GM12891 (cell line): Measurements from ENCODE around the gene PREX1.

ENCODE experiments used
- PAX5 ChIP-seq: IDR thresholded peaks from 2 replicates; pipeline ENCODE4 v1.6.1; 2011; ENCODE audit warnings: low read length, moderate library complexity, mild to moderate bottlenecking; ENCODE audit not compliant: insufficient read depth, severe bottlenecking
- POLR2A ChIP-seq: IDR thresholded peaks from 2 replicates; pipeline ENCODE4 v1.6.1; 2011; ENCODE audit warnings: low read depth, low read length, control low read depth
- POLR2AphosphoS5 ChIP-seq: IDR thresholded peaks from 2 replicates; pipeline ENCODE4 v1.6.1; 2011; ENCODE audit warnings: low read depth, low read length, control low read depth
- POU2F2 ChIP-seq: IDR thresholded peaks from 2 replicates; pipeline ENCODE4 v1.6.1; 2011; ENCODE audit warnings: low read depth, mild to moderate bottlenecking, control low read depth, low read length, moderate library complexity
- SPI1 ChIP-seq: IDR thresholded peaks from 2 replicates; pipeline ENCODE4 v1.6.1; 2011; ENCODE audit warnings: low read depth, low read length, control low read depth
- TAF1 ChIP-seq: IDR thresholded peaks from 2 replicates; pipeline ENCODE4 v1.6.1; 2011; ENCODE audit warnings: low read depth, low read length, control low read depth

GRCh38 chr20:48781634-48782033 is 46.2 kb downstream of the PREX1 start:
- TF ChIP-seq TAF1 = no peak
- TF ChIP-seq POLR2AphosphoS5 = no peak
- no peak for TF ChIP-seq POLR2A
- peak; percentile 0; the same call in 1 of the 2 replicates for TF ChIP-seq SPI1
- TF ChIP-seq POU2F2 = peak; percentile 52; the same call in 1 of the 2 replicates
- no peak for TF ChIP-seq PAX5
